IMR-90 (cell line): ENCODE data around the gene TMEM218. TPM values are rescaled to one million over a fixed set of nuclear protein-coding genes. Genes with fewer than 3 reads are reported as not detected.

Experiments used
- ATAC-seq: fragments of 200-7000 bp; cut with Tn5 transposase; 2 replicates; pipeline ENCODE4 v1.9.1; 2020; ENCODE audit warnings: low read depth, mild to moderate bottlenecking, moderate library complexity
- BruUV-seq: library from RNA; stranded (reverse); fragments of 400-500 nt; replicated peaks from 2 replicates; lab custom pipeline; 2021; lab: Mats Ljungman, UMichigan
- CTCF ChIA-PET: fragments of 300-600 bp; formaldehyde crosslinking; extraction: SDS; loops from one replicate; lab custom pipeline; 2021; ENCODE audit warnings: antibody characterized with exemption; lab: Yijun Ruan, JAX
- POLR2A ChIA-PET: fragments of 300-600 bp; sonication (Branson Sonifier 250); formaldehyde crosslinking; loops from one replicate; lab custom pipeline; 2022; ENCODE audit warnings: antibody characterized with exemption; ENCODE audit not compliant: unreplicated experiment; lab: Charles Lee
- DNase-seq: peaks from one replicate; pipeline ENCODE4 v3.0.0; 2013
- H2AFZ ChIP-seq: replicated peaks from 2 replicates; pipeline ENCODE3; 2013; ENCODE audit warnings: low read length, mild to moderate bottlenecking; ENCODE audit not compliant: poor library complexity
- H2AK5ac ChIP-seq: 2 replicates; pipeline ENCODE4 v1.6.1; 2013; ENCODE audit warnings: low read depth, low read length, inconsistent platforms
- H2AK9ac ChIP-seq: replicated peaks from 2 replicates; pipeline ENCODE3; 2013; ENCODE audit warnings: mild to moderate bottlenecking, low read depth, low read length, moderate library complexity; ENCODE audit not compliant: poor library complexity
- H2BK120ac ChIP-seq: 2 replicates; pipeline ENCODE4 v1.6.1; 2013; ENCODE audit warnings: low read depth, low read length, inconsistent platforms
- H2BK15ac ChIP-seq: 3 replicates; pipeline ENCODE4 v1.6.1; 2013; ENCODE audit warnings: low read depth, low read length, inconsistent platforms
- H2BK20ac ChIP-seq: 2 replicates; pipeline ENCODE4 v1.6.1; 2013; ENCODE audit warnings: low read depth, mild to moderate bottlenecking, inconsistent platforms, low read length, moderate library complexity
- H2BK5ac ChIP-seq: 2 replicates; pipeline ENCODE4 v1.6.1; 2013; ENCODE audit warnings: mild to moderate bottlenecking, low read depth, low read length, inconsistent platforms; ENCODE audit not compliant: poor library complexity, severe bottlenecking
- H3K14ac ChIP-seq: replicated peaks from 2 replicates; pipeline ENCODE4 v1.6.1; 2013; ENCODE audit warnings: low read depth, low read length, inconsistent platforms
- H3K18ac ChIP-seq: 2 replicates; pipeline ENCODE4 v1.6.1; 2013; ENCODE audit warnings: low read depth, low read length, control low read depth
- H3K23ac ChIP-seq: 2 replicates; pipeline ENCODE4 v1.6.1; 2013; ENCODE audit warnings: low read depth, low read length, inconsistent platforms
- H3K27ac ChIP-seq: 2 replicates; pipeline ENCODE4 v1.5.1; 2013; ENCODE audit warnings: mild to moderate bottlenecking, control low read depth, low read length; ENCODE audit not compliant: insufficient read depth
- H3K27me3 ChIP-seq: 2 replicates; pipeline ENCODE4 v1.6.1; 2013; ENCODE audit warnings: low read length; ENCODE audit not compliant: control insufficient read depth, insufficient read depth
- H3K36me3 ChIP-seq: 2 replicates; pipeline ENCODE4 v1.6.1; 2013; ENCODE audit warnings: low read length, mixed read lengths; ENCODE audit not compliant: control insufficient read depth, insufficient read depth
- H3K4ac ChIP-seq: 2 replicates; pipeline ENCODE4 v1.6.1; 2013; ENCODE audit warnings: low read depth, low read length, inconsistent platforms
- H3K4me1 ChIP-seq: 2 replicates; pipeline ENCODE4 v1.6.1; 2013; ENCODE audit warnings: low read length, mixed read lengths; ENCODE audit not compliant: control insufficient read depth, insufficient read depth
- H3K4me2 ChIP-seq: 2 replicates; pipeline ENCODE4 v1.6.1; 2013; ENCODE audit warnings: low read depth, mild to moderate bottlenecking, control low read depth, low read length, moderate library complexity
- H3K4me3 ChIP-seq: 2 replicates; pipeline ENCODE4 v1.5.1; 2013; ENCODE audit warnings: low read depth, mild to moderate bottlenecking, control low read depth, low read length, moderate library complexity; ENCODE audit not compliant: insufficient read depth
- H3K56ac ChIP-seq: 2 replicates; pipeline ENCODE4 v1.6.1; 2013; ENCODE audit warnings: low read length, inconsistent platforms; ENCODE audit not compliant: insufficient read depth; ENCODE audit errors: extremely low read depth
- H3K79me1 ChIP-seq, 2 experiments: 2 replicates each; pipeline ENCODE4 v1.6.1; 2013; ENCODE audit warnings: low read length in 2 of 2, inconsistent platforms in 1 of 2, low read depth in 1 of 2
- H3K9ac ChIP-seq: 2 replicates; pipeline ENCODE4 v1.6.1; 2013; ENCODE audit warnings: low read depth, low read length, control low read depth
- H3K9me1 ChIP-seq: 2 replicates; pipeline ENCODE4 v1.6.1; 2013; ENCODE audit warnings: low read length, inconsistent platforms; ENCODE audit not compliant: insufficient read depth
- H3K9me3 ChIP-seq: 2 replicates; pipeline ENCODE4 v1.6.1; 2013; ENCODE audit warnings: low read length; ENCODE audit not compliant: control insufficient read depth, insufficient read depth
- H4K20me1 ChIP-seq: 2 replicates; pipeline ENCODE4 v1.6.1; 2013; ENCODE audit warnings: low read length, inconsistent platforms; ENCODE audit not compliant: insufficient read depth
- H4K5ac ChIP-seq: 2 replicates; pipeline ENCODE4 v1.6.1; 2013; ENCODE audit warnings: mild to moderate bottlenecking, low read depth, low read length, control low read depth
- H4K8ac ChIP-seq, 2 experiments: 2 replicates each; pipeline ENCODE4 v1.6.1; 2013; ENCODE audit warnings: low read depth in 2 of 2, low read length in 2 of 2, control low read depth in 1 of 2, inconsistent platforms in 1 of 2
- H4K91ac ChIP-seq: 2 replicates; pipeline ENCODE4 v1.6.1; 2013; ENCODE audit warnings: low read depth, low read length, inconsistent platforms; ENCODE audit not compliant: insufficient read depth
- CEBPB ChIP-seq: IDR thresholded peaks from 2 replicates; pipeline ENCODE4 v1.6.1; 2012; ENCODE audit warnings: low read depth, low read length, improper control_type of control experiment
- CHD1 ChIP-seq: IDR thresholded peaks from 2 replicates; pipeline ENCODE4 v1.6.1; 2012; ENCODE audit warnings: low read depth, low read length, improper control_type of control experiment
- MAFK ChIP-seq: IDR thresholded peaks from 2 replicates; pipeline ENCODE4 v1.6.1; 2012; ENCODE audit warnings: low read depth, low read length, improper control_type of control experiment
- NFE2L2 ChIP-seq: fragments of 150-350 bp; IDR thresholded peaks from 2 replicates; pipeline ENCODE4 v1.6.1; 2016; ENCODE audit warnings: low read depth, mild to moderate bottlenecking, low read length
- USF2 ChIP-seq: fragments of 150-350 bp; IDR thresholded peaks from 2 replicates; pipeline ENCODE4 v1.6.1; 2017; ENCODE audit warnings: mild to moderate bottlenecking, antibody characterized with exemption, low read length, low read depth
- WGBS, 2 experiments: methylation state at CpG; one replicate each; pipeline versions ENCODE4 v1.1.5 to v1.1.7; 2013; ENCODE audit warnings: missing lambda C conversion rate in 2 of 2; ENCODE audit not compliant: insufficient read length in 1 of 2; ENCODE audit errors: extremely low coverage in 2 of 2; 5-methylcytosine and 5-hydroxymethylcytosine counted together
- dilution Hi-C: fragments of 300-500 bp; cut with HindIII; formaldehyde crosslinking; loops from one replicate; pipeline ENCODE4 v1.14.3; 2018; ENCODE audit warnings: low sequenced_read_pairs; ENCODE audit not compliant: unreplicated experiment
- in situ Hi-C: fragments of 300-500 bp; cut with MboI; formaldehyde crosslinking; loops from 3 replicates; pipeline ENCODE4 v1.14.3; 2019; ENCODE audit warnings: low sequenced_read_pairs, inconsistent platforms, mixed read lengths
- intact Hi-C: fragments of 100-400 bp; cut with micrococcal nuclease; formaldehyde crosslinking; loops from 2 replicates; pipeline ENCODE4 v1.10.0; 2022
- polyA plus RNA-seq, 3 experiments: library from polyadenylated mRNA; depleted of rRNA; stranded (reverse); fragments of >200 nt; gene quantifications; 2 replicates each; pipeline ENCODE4 v1.2.3, GENCODE V29; 2012; ENCODE audit warnings: low replicate concordance in 1 of 3
- total RNA-seq: library from RNA; depleted of rRNA; stranded (reverse); fragments of >200 nt; gene quantifications from 2 replicates; pipeline ENCODE4 v1.2.3, GENCODE V29; 2012

The TMEM218 gene
- total and polyA plus RNA-seq, 2 of the 4 experiments (the other 2 are of a cell fraction): 19.4 to 23.0 TPM

GRCh38 chr11:125055107-125055715 is 56.2 kb downstream of the TMEM218 start:
- Histone ChIP-seq H2BK120ac (no peak overlapping the region), H3K14ac (no peak overlapping the region), H2AK5ac (no peak overlapping the region), H4K91ac (no peak overlapping the region), H3K27me3 (no peaks in the 10 kb centered on the region), H3K56ac (no peak overlapping the region), H2BK15ac (no peak overlapping the region), H3K36me3 (no peaks in the 10 kb centered on the region), H3K79me1 (no peaks in the 10 kb centered on the region), H4K8ac (no peak overlapping the region), H3K9me3 (no peaks in the 10 kb centered on the region), H3K4me1 (no peaks in the 10 kb centered on the region), H2AFZ (no peak overlapping the region), H4K5ac (no peak overlapping the region), H4K20me1 (no peaks in the 10 kb centered on the region), H3K4ac (no peak overlapping the region), H3K18ac (no peak overlapping the region), H3K9me1 (no peaks in the 10 kb centered on the region), H2BK5ac (no peak overlapping the region), H2AK9ac (no peak overlapping the region), H3K4me2 (no peak overlapping the region), H2BK20ac (no peak overlapping the region), H3K9ac (no peak overlapping the region), H3K4me3 (no peak overlapping the region), H3K27ac (no peak overlapping the region), H3K23ac (no peak overlapping the region)
- no CpG with 5 or more reads among the region's 2 CpGs for WGBS, 2 experiments
- BruUV-seq: no TSS peak
- dilution Hi-C loops: no loop called here
- DNase-seq (no peak), ATAC-seq (no peak)
- TF ChIP-seq CEBPB: no peak
- TF ChIP-seq MAFK: no peak
- no peak for TF ChIP-seq NFE2L2
- no peak for TF ChIP-seq USF2
- TF ChIP-seq CHD1: no peak
- intact Hi-C loops: no loop called here
- in situ Hi-C loops: no loop called here
- CTCF ChIA-PET: interaction anchor here (0.6 kb wide), 1 partner anchor 10 kb away, joined by 4 read pairs; no protein-coding TSS in a partner anchor
- POLR2A ChIA-PET: no interaction called here
